ENCODE results near the gene ATAD3B. TPM values are rescaled to one million over a fixed set of nuclear protein-coding genes. Genes with fewer than 3 reads are reported as not detected.

ATAD3B gene
- polyA plus RNA-seq, 3 donors, result 2.3 to 23.3 (median 2.3) TPM

DNA sequence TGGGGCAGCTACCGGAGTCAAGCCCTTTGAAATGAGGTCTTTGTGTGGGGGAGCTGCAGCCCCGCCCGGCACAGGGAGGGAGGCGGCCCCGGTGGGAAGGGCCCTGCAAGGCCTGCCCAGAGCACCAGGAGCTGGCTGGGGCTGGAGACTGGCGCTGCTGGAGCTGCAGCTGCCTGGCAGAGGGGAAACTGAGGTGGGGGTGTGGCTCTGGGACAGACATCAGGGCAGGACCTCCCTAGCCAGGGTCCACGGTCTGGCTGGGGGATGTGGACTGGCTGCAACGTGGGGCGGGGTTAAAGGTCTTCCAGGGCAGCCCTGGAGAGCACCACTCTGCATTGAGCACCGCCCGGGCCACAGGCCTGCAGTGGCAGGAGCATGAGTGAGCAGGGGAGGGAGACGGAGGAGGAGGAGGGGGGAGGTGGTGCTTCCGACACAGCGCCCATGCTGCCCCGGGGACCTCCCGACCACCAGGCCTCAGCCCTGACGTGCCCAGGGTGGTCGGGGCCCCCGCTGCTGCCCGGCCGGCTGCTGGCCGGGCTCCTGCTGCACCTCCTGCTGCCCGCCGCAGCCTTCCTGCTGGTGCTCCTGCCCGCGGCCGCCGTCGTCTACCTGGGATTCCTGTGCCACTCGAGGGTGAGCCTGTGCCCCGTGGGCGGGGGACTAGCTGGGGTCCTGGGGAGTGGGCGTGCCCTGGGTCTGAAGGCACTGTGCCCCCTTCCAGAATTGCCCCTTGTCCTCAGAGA, 45.6 kb upstream of the ATAD3B start:
- Histone ChIP-seq H4K20me1 (ENCODE audit: insufficient read depth, low read length) (no peaks in the 10 kb centered on the region), H2AFZ (ENCODE audit: insufficient read depth, low read depth, low read length, poor library complexity, severe bottlenecking) (no peak overlapping the region), H3K79me2 (ENCODE audit: insufficient read depth, low read length) (no peaks in the 10 kb centered on the region), H3K4me3 (replicated peaks in 1 of 3; ENCODE audit: low read depth in 2 of 3, low read length in 3 of 3) (no peak overlapping the region), H3K27me3 (ENCODE audit: control insufficient read depth in 2 of 2, insufficient read depth in 2 of 2, low read length in 2 of 2) (peaks cover 0 to 37% of the 10 kb centered on the region in 2 donors), H3K27ac (ENCODE audit: low read depth in 1 of 2, low read length in 2 of 2) (no peak overlapping the region), H3K4me2 (replicated peaks; ENCODE audit: extremely low read depth, low read length, poor library complexity, severe bottlenecking) (no peak overlapping the region), H3K9me3 (replicated peaks in 1 of 2; ENCODE audit: control insufficient read depth in 1 of 2, insufficient read depth in 1 of 2, low read length in 2 of 2) (no peaks in the 10 kb centered on the region), H3K36me3 (replicated peaks in 1 of 2; ENCODE audit: control insufficient read depth in 1 of 2, insufficient read depth in 2 of 2, low read length in 2 of 2) (no peaks in the 10 kb centered on the region), H3K4me1 (ENCODE audit: control insufficient read depth in 1 of 2, insufficient read depth in 2 of 2, low read length in 2 of 2) (no peaks in the 10 kb centered on the region), H3K9ac (ENCODE audit: insufficient read depth, low read length, poor library complexity, severe bottlenecking) (no peak overlapping the region)
- WGBS (ENCODE audit: insufficient coverage), result 54% methylated on average over 27 of the region's 33 CpGs
- H3K4me3 Mint-ChIP-seq, result peak overlapping the region in 1 of 2 donors; percentile 59
- TF ChIP-seq, protein P1, sequence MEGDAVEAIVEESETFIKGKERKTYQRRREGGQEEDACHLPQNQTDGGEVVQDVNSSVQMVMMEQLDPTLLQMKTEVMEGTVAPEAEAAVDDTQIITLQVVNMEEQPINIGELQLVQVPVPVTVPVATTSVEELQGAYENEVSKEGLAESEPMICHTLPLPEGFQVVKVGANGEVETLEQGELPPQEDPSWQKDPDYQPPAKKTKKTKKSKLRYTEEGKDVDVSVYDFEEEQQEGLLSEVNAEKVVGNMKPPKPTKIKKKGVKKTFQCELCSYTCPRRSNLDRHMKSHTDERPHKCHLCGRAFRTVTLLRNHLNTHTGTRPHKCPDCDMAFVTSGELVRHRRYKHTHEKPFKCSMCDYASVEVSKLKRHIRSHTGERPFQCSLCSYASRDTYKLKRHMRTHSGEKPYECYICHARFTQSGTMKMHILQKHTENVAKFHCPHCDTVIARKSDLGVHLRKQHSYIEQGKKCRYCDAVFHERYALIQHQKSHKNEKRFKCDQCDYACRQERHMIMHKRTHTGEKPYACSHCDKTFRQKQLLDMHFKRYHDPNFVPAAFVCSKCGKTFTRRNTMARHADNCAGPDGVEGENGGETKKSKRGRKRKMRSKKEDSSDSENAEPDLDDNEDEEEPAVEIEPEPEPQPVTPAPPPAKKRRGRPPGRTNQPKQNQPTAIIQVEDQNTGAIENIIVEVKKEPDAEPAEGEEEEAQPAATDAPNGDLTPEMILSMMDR (IDR thresholded peaks at IDR 0.05), result no peak
- no peak overlapping the region for H3K27ac Mint-ChIP-seq
- peaks cover 0 to 5% (median 0%) of the 10 kb centered on the region in 7 donors for H3K9me3 Mint-ChIP-seq
- intact Hi-C loops (cut with micrococcal nuclease), result no loop called here
- H3K4me1 Mint-ChIP-seq, result no peaks in the 10 kb centered on the region
- no peak for DNase-seq
- peaks cover 34 to 84% (median 46%) of the 10 kb centered on the region in 3 donors for H3K27me3 Mint-ChIP-seq (ENCODE audit: low read depth in 3 of 3)
- H3K36me3 Mint-ChIP-seq, result no peaks in the 10 kb centered on the region

DNA sequence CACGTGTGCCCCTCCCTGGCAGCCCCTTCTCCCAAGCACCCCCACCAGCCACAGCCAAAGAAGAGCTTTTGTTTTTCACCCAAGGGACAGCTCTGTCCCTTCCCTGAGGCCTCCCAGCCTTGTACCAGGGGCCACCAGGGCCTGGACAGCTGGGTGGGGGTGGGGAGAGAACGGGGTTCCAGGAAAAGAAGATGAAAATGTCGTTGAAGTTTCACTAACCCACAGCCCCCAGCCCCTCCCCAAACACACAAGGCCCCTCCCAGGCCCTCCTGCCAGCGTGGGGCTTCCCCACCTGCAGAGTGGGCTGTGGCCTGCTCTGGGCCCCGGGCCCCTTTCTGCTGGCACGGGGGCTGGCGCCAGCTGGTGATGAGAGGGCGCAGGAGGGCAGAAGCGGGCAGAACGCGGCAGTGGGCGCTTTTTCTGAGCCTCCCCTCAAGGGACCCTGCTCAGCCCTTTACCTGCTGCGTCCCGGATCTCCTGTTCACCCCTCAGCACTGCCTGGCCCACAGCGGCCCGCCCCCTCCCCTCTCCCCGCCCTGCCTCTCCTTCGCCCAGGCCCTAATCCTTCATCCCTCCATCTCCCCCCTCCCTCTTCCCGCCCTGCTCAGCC, 45.0 kb upstream of the ATAD3B start:
- H3K27me3 ChIP-seq (ENCODE audit: control insufficient read depth in 2 of 2, insufficient read depth in 2 of 2, low read length in 2 of 2), result peaks cover 0 to 32% of the 10 kb centered on the region in 2 donors
- H4K20me1 ChIP-seq (ENCODE audit: insufficient read depth, low read length), result no peaks in the 10 kb centered on the region
- 13% methylated on average over 9 of the region's 19 CpGs for WGBS (ENCODE audit: insufficient coverage)
- Mint-ChIP-seq H3K4me1 (no peaks in the 10 kb centered on the region), H3K4me3 (peak overlapping the region in 1 of 2 donors; percentile 59), H3K36me3 (no peaks in the 10 kb centered on the region), H3K27me3 (ENCODE audit: low read depth in 3 of 3) (peaks cover 34 to 84% (median 45%) of the 10 kb centered on the region in 3 donors), H3K9me3 (peaks cover 0 to 5% (median 0%) of the 10 kb centered on the region in 7 donors), H3K27ac (no peak overlapping the region)
- TF ChIP-seq, protein P1 (IDR thresholded peaks at IDR 0.05), result no peak
- no peak overlapping the region for H3K4me3 ChIP-seq (replicated peaks in 1 of 3; ENCODE audit: low read depth in 2 of 3, low read length in 3 of 3)
- no peaks in the 10 kb centered on the region for H3K79me2 ChIP-seq (ENCODE audit: insufficient read depth, low read length)
- no peaks in the 10 kb centered on the region for H3K9me3 ChIP-seq (replicated peaks in 1 of 2; ENCODE audit: control insufficient read depth in 1 of 2, insufficient read depth in 1 of 2, low read length in 2 of 2)
- no peak overlapping the region for H3K27ac ChIP-seq (ENCODE audit: low read depth in 1 of 2, low read length in 2 of 2)
- no peak overlapping the region for H3K9ac ChIP-seq (ENCODE audit: insufficient read depth, low read length, poor library complexity, severe bottlenecking)
- no peak overlapping the region for H3K4me2 ChIP-seq (replicated peaks; ENCODE audit: extremely low read depth, low read length, poor library complexity, severe bottlenecking)
- H2AFZ ChIP-seq (ENCODE audit: insufficient read depth, low read depth, low read length, poor library complexity, severe bottlenecking), result no peak overlapping the region
- intact Hi-C loops (cut with micrococcal nuclease), result no loop called here
- DNase-seq, result no peak
- H3K36me3 ChIP-seq (replicated peaks in 1 of 2; ENCODE audit: control insufficient read depth in 1 of 2, insufficient read depth in 2 of 2, low read length in 2 of 2), result no peaks in the 10 kb centered on the region
- H3K4me1 ChIP-seq (ENCODE audit: control insufficient read depth in 1 of 2, insufficient read depth in 2 of 2, low read length in 2 of 2), result no peaks in the 10 kb centered on the region

Data from CD14-positive monocyte (primary cell).